NB4 (cell line): ENCODE measurements around the gene ADGRG2.
A peak's percentile ranks its signal among the peaks of the same experiment; 100 is the strongest.

ENCODE experiments used
- DNase-seq: peaks from one replicate; pipeline ENCODE4 v3.0.0; 2010; ENCODE audit warnings: low read depth
- H3K4me3 ChIP-seq: one replicate; pipeline ENCODE4 v1.5.1; 2011; ENCODE audit warnings: mild to moderate bottlenecking, low read depth, low read length, moderate library complexity
- CTCF ChIP-seq: IDR thresholded peaks from one replicate; pipeline ENCODE4 v1.5.1; 2012; ENCODE audit warnings: low read depth, low read length
- MYC ChIP-seq: IDR thresholded peaks from 2 replicates; pipeline ENCODE4 v1.6.1; 2011; ENCODE audit warnings: low read depth, low read length
- POLR2A ChIP-seq: IDR thresholded peaks from 2 replicates; pipeline ENCODE4 v1.6.1; 2011; ENCODE audit warnings: mild to moderate bottlenecking; ENCODE audit not compliant: insufficient read length; ENCODE audit errors: extremely low read depth
- TF ChIP-seq, protein P1 (sequence below): IDR thresholded peaks from 2 replicates; pipeline ENCODE4 v1.6.1; 2011; ENCODE audit warnings: low read depth, low read length

The ADGRG2 gene

DNA sequence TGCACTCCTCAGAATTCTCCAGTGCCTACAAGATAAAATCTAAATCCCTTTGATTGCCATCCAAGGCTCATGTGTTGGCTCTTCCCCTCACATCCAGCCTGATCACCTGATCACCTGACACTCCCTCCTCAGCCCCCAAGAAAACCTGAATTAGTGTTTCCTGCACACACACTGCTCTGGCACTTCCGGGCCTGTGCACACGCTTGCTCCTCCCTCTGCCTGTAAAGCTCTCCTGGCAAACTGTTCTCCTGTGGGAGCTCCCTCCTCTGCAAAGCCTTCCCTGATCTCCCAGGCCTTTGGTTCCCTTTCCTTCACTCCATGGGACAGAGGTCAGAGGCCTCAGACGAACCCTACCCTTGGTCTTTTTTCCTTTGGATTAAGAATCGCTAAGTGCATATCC lies 158.2 kb downstream of the ADGRG2 start:
- H3K4me3 ChIP-seq = no peak overlapping the region
- TF ChIP-seq, protein P1, sequence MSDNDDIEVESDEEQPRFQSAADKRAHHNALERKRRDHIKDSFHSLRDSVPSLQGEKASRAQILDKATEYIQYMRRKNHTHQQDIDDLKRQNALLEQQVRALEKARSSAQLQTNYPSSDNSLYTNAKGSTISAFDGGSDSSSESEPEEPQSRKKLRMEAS = no peak
- no peak for TF ChIP-seq POLR2A
- TF ChIP-seq MYC = no peak
- no peak for TF ChIP-seq CTCF
- DNase-seq = no peak

GRCh38 chrX:18962329-18962728 lies 159.9 kb downstream of the ADGRG2 start:
- DNase-seq = peak; percentile 28
- H3K4me3 ChIP-seq = no peak overlapping the region
- TF ChIP-seq CTCF (no peak), MYC (no peak), POLR2A (no peak)
- TF ChIP-seq, protein P1 = no peak

DNA sequence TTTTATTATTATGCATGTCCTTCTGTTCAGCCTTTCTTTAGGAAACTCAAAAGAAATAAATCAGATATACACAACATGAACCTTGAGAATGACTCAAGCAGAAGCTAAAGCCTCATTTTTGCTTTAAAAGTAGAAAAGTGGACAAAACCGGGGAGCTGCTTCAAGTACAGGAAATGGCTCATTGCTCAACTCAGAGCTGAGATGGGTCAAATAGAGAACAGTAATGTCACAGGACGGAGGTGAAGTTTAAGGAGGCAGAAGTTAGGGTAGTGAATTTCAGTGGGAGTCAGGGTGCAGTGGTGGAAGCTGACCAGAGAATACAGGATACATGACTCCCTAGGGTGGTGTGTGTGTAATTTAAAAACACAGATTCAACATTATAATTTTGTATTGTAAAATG lies 160.6 kb downstream of the ADGRG2 start:
- peak; percentile 83 for DNase-seq
- H3K4me3 ChIP-seq = no peak overlapping the region
- TF ChIP-seq, protein P1 = no peak
- TF ChIP-seq POLR2A (no peak), CTCF (no peak), MYC (no peak)

GRCh38 chrX:18956303-18957032 lies 165.8 kb downstream of the ADGRG2 start:
- TF ChIP-seq, protein P1 = no peak; the same call in 1 of the 2 replicates
- TF ChIP-seq CTCF (no peak), POLR2A (no peak), MYC (no peak)
- H3K4me3 ChIP-seq = no peak overlapping the region
- DNase-seq = peak; percentile 79

DNA sequence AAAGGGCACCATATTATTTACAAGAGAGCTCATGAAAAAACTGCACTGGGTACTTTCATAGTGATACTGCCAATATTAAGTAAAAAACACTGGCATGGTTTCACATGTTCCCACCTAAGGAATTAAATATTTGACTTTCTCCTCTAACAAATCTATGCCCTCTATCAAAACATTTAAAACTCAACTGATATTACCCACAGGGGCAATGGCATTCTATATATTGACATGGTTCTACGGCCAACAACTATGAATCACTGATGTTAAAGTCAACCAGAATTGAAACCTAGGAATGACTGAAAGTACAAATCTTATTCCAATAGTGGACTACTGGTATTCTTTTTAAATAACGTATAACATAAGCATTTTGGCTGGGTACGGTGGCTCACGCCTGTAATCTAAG lies 166.6 kb downstream of the ADGRG2 start:
- TF ChIP-seq, protein P1 = no peak
- no peak for TF ChIP-seq CTCF
- DNase-seq = no peak
- no peak overlapping the region for H3K4me3 ChIP-seq

GRCh38 chrX:18951032-18951431 lies 171.2 kb downstream of the ADGRG2 start:
- no peak overlapping the region for H3K4me3 ChIP-seq
- peak; percentile 9 for DNase-seq
- TF ChIP-seq MYC = no peak
- TF ChIP-seq, protein P1 = no peak
- no peak for TF ChIP-seq CTCF
- TF ChIP-seq POLR2A = no peak
